Measurements from ENCODE around the gene PTRHD1. TPM values are rescaled to one million over a fixed set of nuclear protein-coding genes. Genes with fewer than 3 reads are reported as not detected.

PTRHD1 gene
- polyA plus RNA-seq, 1 of the 3 experiments (the other 2 are of a cell fraction), result 74.4 TPM

- H3K4me3 ChIP-seq (ENCODE audit: low read depth in 2 of 2, low read length in 1 of 2), result no peak overlapping the region
- no peaks in the 10 kb centered on the region for H3K79me2 ChIP-seq (ENCODE audit: insufficient read depth)
- H3K4me1 ChIP-seq (ENCODE audit: control insufficient read depth in 1 of 2, insufficient read depth in 2 of 2, low read depth in 1 of 2, low read length in 1 of 2), result no peaks in the 10 kb centered on the region
- POLR2A ChIA-PET, result no interaction called here
- no peak for DNase-seq
- TF ChIP-seq NFIC (IDR thresholded peaks at IDR 0.05; ENCODE audit: borderline replicate concordance), result no peak
- no peaks in the 10 kb centered on the region for H3K9me3 ChIP-seq
- 93% methylated on average over 1 of the region's 1 CpG for WGBS (ENCODE audit: low lambda C conversion rate)
- H3K36me3 ChIP-seq (replicated peaks in 1 of 2; ENCODE audit: control insufficient read depth in 1 of 2, insufficient read depth in 2 of 2, low read length in 1 of 2), result peaks cover 24 to 46% of the 10 kb centered on the region in 2 experiments
- H4K20me1 ChIP-seq (ENCODE audit: insufficient read depth), result no peaks in the 10 kb centered on the region
- H3K27me3 ChIP-seq (ENCODE audit: insufficient read depth), result no peaks in the 10 kb centered on the region
- no peak overlapping the region for H3K9ac ChIP-seq
- H3K9me2 ChIP-seq, result no peaks in the 10 kb centered on the region
- H3K27ac ChIP-seq (ENCODE audit: low read depth in 2 of 2, low read length in 1 of 2), result no peak overlapping the region
- H3K4me2 ChIP-seq, result no peak overlapping the region
- no peak overlapping the region for H2AFZ ChIP-seq (ENCODE audit: low read depth)
- no peaks in the 10 kb centered on the region for H3F3A ChIP-seq (replicated peaks; ENCODE audit: insufficient read depth)
- CTCF ChIA-PET, result no interaction called here
These were observed 36.4 kb downstream of the PTRHD1 start for GRCh38 chr2:24756789-24757188.

GRCh38 chr2:24754985-24755705 is 38.0 kb downstream of the PTRHD1 start:
- Histone ChIP-seq H3K9ac (no peak overlapping the region), H4K20me1 (ENCODE audit: insufficient read depth) (no peaks in the 10 kb centered on the region), H3F3A (replicated peaks; ENCODE audit: insufficient read depth) (no peaks in the 10 kb centered on the region), H3K79me2 (ENCODE audit: insufficient read depth) (no peaks in the 10 kb centered on the region), H3K27me3 (ENCODE audit: insufficient read depth) (no peaks in the 10 kb centered on the region), H2AFZ (ENCODE audit: low read depth) (no peak overlapping the region), H3K4me2 (no peak overlapping the region), H3K4me3 (ENCODE audit: low read depth in 2 of 2, low read length in 1 of 2) (no peak overlapping the region), H3K36me3 (replicated peaks in 1 of 2; ENCODE audit: control insufficient read depth in 1 of 2, insufficient read depth in 2 of 2, low read length in 1 of 2) (peaks cover 24 to 46% of the 10 kb centered on the region in 2 experiments), H3K9me3 (no peaks in the 10 kb centered on the region), H3K27ac (ENCODE audit: low read depth in 2 of 2, low read length in 1 of 2) (no peak overlapping the region), H3K4me1 (ENCODE audit: control insufficient read depth in 1 of 2, insufficient read depth in 2 of 2, low read depth in 1 of 2, low read length in 1 of 2) (no peaks in the 10 kb centered on the region), H3K9me2 (no peaks in the 10 kb centered on the region)
- CTCF ChIA-PET, result interaction anchor here (0.6 kb wide), 1 partner anchor 14 kb away, joined by 3 read pairs; no protein-coding TSS in a partner anchor
- POLR2A ChIA-PET, result no interaction called here
- WGBS (ENCODE audit: low lambda C conversion rate), result 92% methylated on average over 3 of the region's 3 CpGs
- TF ChIP-seq IRF3 (IDR thresholded peaks at IDR 0.05; ENCODE audit: low read depth, low read length) (no peak), EZH2phosphoT487 (IDR thresholded peaks at IDR 0.05; ENCODE audit: borderline replicate concordance, low read depth) (no peak), USF2 (IDR thresholded peaks at IDR 0.05; ENCODE audit: borderline replicate concordance, low read depth, low read length) (no peak), USF1 (IDR thresholded peaks at IDR 0.05; ENCODE audit: borderline replicate concordance, low read depth) (no peak), GABPA (IDR thresholded peaks at IDR 0.05; ENCODE audit: low read depth) (no peak), TEAD4 (IDR thresholded peaks at IDR 0.05; ENCODE audit: borderline replicate concordance, insufficient read depth) (no peak), ZBTB33 (IDR thresholded peaks at IDR 0.05; ENCODE audit: borderline replicate concordance, low read depth) (no peak), TAF1 (IDR thresholded peaks at IDR 0.05; ENCODE audit: borderline replicate concordance, low read depth, low read length) (no peak), FOSL2 (IDR thresholded peaks at IDR 0.05; ENCODE audit: borderline replicate concordance, low read depth) (no peak), MEF2A (IDR thresholded peaks at IDR 0.05; ENCODE audit: borderline replicate concordance, low read depth) (no peak), MAX (IDR thresholded peaks at IDR 0.05; ENCODE audit: low read depth) (no peak), NRF1 (IDR thresholded peaks at IDR 0.05; ENCODE audit: low read depth, low read length) (no peak)
- no peak for DNase-seq
